RWPE1 (cell line): ENCODE data around the gene CNTNAP2.
"Not testable (repeated sequence)": the region's sequence is repeated elsewhere in the genome, so short reads cannot be mapped to it uniquely, and the experiment has no call there.

Experiments
- CTCF ChIA-PET: fragments of 350-600 bp; sonication (Branson Sonifier 250); formaldehyde crosslinking; extraction: SDS; loops from one replicate; lab custom pipeline; 2021; lab: Yijun Ruan, JAX
- POLR2A ChIA-PET: fragments of 400-600 bp; formaldehyde crosslinking; extraction: SDS; loops from one replicate; lab custom pipeline; 2020; ENCODE audit warnings: antibody characterized with exemption; ENCODE audit not compliant: low non-redundant PET; lab: Yijun Ruan, JAX
- DNase-seq: peaks from one replicate; pipeline ENCODE4 v3.0.0; 2012; ENCODE audit warnings: low spot score
- H3K27ac ChIP-seq: fragments of 450-650 bp; 2 replicates; pipeline ENCODE4 v1.5.1; 2017
- TF ChIP-seq, protein P1 (sequence below): fragments of 450-650 bp; conservative IDR thresholded peaks from 2 replicates; pipeline ENCODE4 v1.5.1; 2017; ENCODE audit warnings: low read depth, mild to moderate bottlenecking

CNTNAP2 gene

DNA sequence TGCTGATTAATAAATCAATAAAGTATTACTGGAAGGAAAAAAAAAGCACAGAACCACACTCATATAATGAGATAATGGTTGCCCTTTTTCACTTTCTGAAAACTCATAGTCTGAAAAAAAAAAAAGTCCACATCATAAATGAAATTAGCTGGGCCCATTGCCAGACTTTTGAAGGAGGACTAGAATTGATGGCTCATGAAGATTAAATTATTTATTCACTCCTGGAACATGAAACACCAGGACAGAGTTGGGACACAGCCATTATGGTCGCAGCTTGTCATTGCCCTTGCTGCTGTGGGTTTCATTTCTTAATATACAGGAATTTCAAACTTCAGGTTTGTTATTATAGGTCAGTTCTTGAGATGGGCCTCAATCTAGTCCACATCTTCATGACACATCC, 91.9 kb downstream of the CNTNAP2 start:
- TF ChIP-seq, protein P1, sequence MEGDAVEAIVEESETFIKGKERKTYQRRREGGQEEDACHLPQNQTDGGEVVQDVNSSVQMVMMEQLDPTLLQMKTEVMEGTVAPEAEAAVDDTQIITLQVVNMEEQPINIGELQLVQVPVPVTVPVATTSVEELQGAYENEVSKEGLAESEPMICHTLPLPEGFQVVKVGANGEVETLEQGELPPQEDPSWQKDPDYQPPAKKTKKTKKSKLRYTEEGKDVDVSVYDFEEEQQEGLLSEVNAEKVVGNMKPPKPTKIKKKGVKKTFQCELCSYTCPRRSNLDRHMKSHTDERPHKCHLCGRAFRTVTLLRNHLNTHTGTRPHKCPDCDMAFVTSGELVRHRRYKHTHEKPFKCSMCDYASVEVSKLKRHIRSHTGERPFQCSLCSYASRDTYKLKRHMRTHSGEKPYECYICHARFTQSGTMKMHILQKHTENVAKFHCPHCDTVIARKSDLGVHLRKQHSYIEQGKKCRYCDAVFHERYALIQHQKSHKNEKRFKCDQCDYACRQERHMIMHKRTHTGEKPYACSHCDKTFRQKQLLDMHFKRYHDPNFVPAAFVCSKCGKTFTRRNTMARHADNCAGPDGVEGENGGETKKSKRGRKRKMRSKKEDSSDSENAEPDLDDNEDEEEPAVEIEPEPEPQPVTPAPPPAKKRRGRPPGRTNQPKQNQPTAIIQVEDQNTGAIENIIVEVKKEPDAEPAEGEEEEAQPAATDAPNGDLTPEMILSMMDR: no peak
- ChIA-PET POLR2A (no interaction called here), CTCF (no interaction called here)
- no peak overlapping the region for H3K27ac ChIP-seq
- DNase-seq: no peak

DNA sequence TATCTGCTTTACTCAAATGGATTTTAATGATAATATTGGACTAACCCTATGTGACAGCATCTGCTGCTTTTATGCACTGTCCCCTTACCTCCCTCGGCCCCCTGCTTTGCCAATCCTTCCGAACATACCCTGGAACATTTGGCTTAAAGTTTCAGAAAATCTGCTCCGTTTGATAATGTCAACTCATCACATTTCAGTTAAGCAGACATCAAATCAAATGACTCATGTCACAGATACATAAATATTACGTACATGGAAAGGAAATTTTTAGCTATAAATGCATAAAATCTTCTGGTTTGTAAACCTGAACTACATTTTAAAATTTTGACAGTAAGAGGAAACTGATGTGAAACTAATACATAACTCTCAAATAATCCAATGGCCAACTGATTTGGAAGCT, 98.2 kb downstream of the CNTNAP2 start:
- no peak for DNase-seq
- CTCF ChIA-PET: no interaction called here
- H3K27ac ChIP-seq: no peak overlapping the region
- POLR2A ChIA-PET: no interaction called here
- TF ChIP-seq, protein P1: no peak

DNA sequence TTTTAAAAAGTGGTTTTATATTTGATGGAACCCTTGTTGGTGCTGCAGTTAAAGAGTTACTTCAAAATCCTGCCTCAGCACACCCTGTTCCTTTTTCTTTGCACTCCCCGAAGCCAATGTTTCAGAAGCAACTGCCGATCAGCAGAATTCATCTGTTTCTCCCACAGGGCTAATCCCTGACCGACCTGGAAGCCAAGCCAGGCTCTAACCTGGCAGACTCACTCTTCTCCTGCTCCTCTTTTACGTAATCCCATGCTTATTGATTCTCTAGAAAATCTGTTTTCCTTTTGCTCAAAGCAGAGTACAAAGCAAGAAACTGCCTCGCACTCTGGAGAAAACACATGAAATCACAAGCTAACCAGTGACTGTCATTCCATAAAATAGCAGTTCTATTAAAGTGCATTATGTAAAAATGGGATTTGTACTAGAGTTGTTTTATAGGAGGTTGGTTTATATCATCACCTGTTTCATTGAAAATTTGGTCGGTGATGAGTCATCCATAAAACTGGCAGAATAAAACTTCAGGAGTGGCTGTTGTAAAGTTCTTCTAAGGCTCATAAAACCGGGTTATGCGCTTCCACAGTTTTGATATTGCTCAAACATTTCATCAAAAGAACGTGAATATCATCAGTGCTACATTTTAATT, 99.9 kb downstream of the CNTNAP2 start:
- ChIA-PET CTCF (no interaction called here), POLR2A (no interaction called here)
- H3K27ac ChIP-seq: no peak overlapping the region
- TF ChIP-seq, protein P1: no peak
- no peak for DNase-seq

DNA sequence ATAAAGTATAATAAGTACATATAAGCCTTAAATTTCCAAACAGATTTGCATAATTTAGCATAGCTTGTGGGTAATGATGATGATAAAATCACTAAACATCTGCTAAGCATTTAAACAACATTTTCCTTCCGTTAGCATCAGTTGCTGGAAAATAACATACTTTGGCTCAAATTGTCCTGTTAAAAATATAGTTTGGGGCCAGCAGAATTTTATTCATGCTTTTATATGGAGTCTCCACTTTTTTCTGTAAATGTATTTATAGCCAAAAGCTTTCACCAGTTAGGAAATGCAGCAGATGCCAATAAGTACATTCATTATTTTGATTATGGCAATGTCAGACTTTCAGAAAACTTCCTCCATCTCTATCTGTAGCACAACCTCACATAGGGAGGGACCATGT, 107.2 kb downstream of the CNTNAP2 start:
- CTCF ChIA-PET: no interaction called here
- no peak overlapping the region for H3K27ac ChIP-seq
- DNase-seq: no peak
- TF ChIP-seq, protein P1: no peak
- POLR2A ChIA-PET: no interaction called here

DNA sequence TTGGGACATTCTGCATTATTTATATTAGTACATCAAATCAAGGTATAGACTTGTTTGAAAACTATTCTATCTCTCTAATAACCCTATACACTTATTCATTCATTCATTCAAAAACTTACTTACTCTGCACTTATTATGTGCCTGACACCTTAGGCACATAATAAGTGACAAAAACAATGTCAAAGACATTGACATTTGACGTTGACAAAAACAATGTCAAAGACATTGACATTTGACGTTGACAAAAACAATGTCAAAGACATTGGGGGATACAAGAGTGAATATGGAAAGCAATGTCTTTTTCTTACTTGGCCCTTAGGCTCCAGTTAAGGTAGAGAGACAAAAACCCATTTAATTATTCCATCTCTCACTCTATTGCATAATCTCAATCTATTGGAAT, 116.0 kb downstream of the CNTNAP2 start:
- CTCF ChIA-PET: no interaction called here
- POLR2A ChIA-PET: no interaction called here
- H3K27ac ChIP-seq: no peak overlapping the region
- DNase-seq: no peak
- TF ChIP-seq, protein P1: no peak

DNA sequence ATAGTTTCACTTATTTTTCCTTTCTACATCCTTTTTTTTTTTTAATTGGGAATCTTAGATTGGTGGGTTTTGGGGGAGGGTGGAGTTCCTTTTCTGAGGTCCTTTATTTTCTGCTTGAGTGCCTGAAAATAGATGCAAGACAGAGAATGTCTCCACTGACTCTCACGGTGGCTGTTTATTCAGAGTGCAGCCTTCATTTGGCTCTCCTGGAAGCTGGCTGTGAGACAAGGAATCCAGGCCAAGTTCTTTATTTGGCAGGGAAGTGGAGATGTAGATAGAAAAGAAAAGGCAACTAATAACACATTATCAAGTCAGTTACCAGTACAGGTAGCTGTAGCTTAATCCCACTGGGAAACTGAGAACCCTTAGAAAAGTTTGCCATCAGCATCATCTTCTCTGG, 118.6 kb downstream of the CNTNAP2 start:
- CTCF ChIA-PET: no interaction called here
- H3K27ac ChIP-seq: no peak overlapping the region
- POLR2A ChIA-PET: no interaction called here
- DNase-seq: no peak
- TF ChIP-seq, protein P1: no peak

DNA sequence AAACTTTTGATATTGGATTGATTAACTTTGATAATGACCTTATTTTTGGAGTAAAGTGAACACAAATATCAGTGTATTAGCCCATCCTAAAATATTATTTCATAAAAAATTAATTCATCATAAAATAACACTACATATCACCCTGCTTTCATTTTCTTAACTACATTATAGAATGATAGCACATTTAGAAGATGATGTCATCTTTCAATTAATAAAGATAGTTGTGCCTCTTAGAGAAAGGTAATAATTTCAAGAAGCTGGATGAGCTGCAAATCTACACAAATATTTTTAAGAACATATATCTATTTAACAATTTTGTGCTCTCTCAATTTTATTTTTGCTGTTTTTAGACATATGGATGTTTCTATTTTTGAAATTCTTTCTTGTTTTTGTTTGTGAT, 126.1 kb downstream of the CNTNAP2 start:
- no peak overlapping the region for H3K27ac ChIP-seq
- DNase-seq: no peak
- CTCF ChIA-PET: no interaction called here
- TF ChIP-seq, protein P1: no peak
- POLR2A ChIA-PET: no interaction called here

DNA sequence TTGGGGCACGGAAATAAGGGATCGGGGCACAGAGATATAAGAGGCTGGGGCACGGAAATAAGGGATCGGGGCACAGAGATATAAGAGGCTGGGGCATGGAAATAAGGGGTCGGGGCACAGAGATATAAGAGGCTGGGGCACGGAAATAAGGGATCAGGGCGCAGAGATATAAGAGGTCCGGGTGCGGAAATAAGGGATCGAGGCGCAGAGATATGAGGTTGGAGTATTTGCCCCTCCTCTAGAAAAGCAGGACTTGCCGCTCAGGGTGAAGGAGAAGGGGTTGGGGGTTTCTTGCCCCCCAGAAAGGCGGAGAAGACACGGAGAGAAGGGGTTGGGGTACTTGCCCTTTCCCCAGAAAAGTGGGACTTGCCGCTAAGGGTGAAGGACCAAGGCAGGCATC, 131.4 kb downstream of the CNTNAP2 start:
- DNase-seq, H3K27ac ChIP-seq, CTCF ChIA-PET, POLR2A ChIA-PET: not testable (repeated sequence)

DNA sequence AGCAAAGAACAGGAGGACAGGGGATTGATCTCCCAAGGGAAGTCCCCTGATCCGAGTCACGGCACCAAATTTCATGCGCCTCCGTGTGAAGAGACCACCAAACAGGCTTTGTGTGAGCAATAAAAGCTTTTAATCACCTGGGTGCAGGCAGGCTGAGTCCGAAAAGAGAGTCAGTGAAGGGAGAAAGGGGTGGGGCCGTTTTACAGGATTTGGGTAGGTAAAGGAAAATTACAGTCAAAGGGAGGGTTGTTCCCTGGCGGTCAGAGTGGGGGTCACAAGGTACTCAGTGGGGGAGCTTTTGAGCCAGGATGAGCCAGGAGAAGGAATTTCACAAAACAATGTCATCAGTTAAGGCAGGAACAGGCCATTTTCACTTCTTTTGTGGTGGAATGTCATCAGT, 132.1 kb downstream of the CNTNAP2 start:
- DNase-seq, H3K27ac ChIP-seq, POLR2A ChIA-PET, CTCF ChIA-PET: not testable (repeated sequence)
